ENCODE data around the gene SMAD4. TPM values are rescaled to one million over a fixed set of nuclear protein-coding genes. Genes with fewer than 3 reads are reported as not detected.
"Not testable (repeated sequence)": the region's sequence is repeated elsewhere in the genome, so short reads cannot be mapped to it uniquely, and the experiment has no call there.

SMAD4 gene
- polyA plus RNA-seq, 4 donors = 16.8 to 88.5 (median 19.7) TPM

GRCh38 chr18:51116996-51117395 lies 87.0 kb downstream of the SMAD4 start:
- not testable (repeated sequence) for H3K27ac ChIP-seq (ENCODE audit: low read depth in 1 of 3, low read length in 2 of 3); H3K27me3 ChIP-seq (ENCODE audit: control insufficient read depth in 3 of 3, insufficient read depth in 3 of 3, low read length in 3 of 3); H3K4me1 ChIP-seq (ENCODE audit: control insufficient read depth in 3 of 3, insufficient read depth in 2 of 3, low read depth in 1 of 3, low read length in 2 of 3); DNase-seq; FAIRE-seq; H3K4me3 ChIP-seq (ENCODE audit: low read depth in 1 of 3, low read length in 3 of 3); H3K36me3 ChIP-seq (ENCODE audit: control insufficient read depth in 3 of 3, insufficient read depth in 2 of 3, low read depth in 1 of 3, low read length in 3 of 3)
- H3K9me3 ChIP-seq (ENCODE audit: control insufficient read depth in 2 of 2, insufficient read depth in 1 of 2, low read depth in 1 of 2, low read length in 1 of 2) = peaks cover 0 to 15% of the 10 kb centered on the region in 2 donors
- WGBS, 3 donors = 94 to 97% (median 96%) methylated on average over 11 to 25 of the region's 25 CpGs

- not testable (repeated sequence) for H3K4me3 ChIP-seq (ENCODE audit: low read depth in 1 of 3, low read length in 3 of 3); DNase-seq; H3K4me1 ChIP-seq (ENCODE audit: control insufficient read depth in 3 of 3, insufficient read depth in 2 of 3, low read depth in 1 of 3, low read length in 2 of 3); H3K36me3 ChIP-seq (ENCODE audit: control insufficient read depth in 3 of 3, insufficient read depth in 2 of 3, low read depth in 1 of 3, low read length in 3 of 3); H3K9me3 ChIP-seq (ENCODE audit: control insufficient read depth in 2 of 2, insufficient read depth in 1 of 2, low read depth in 1 of 2, low read length in 1 of 2); FAIRE-seq; H3K27ac ChIP-seq (ENCODE audit: low read depth in 1 of 3, low read length in 2 of 3); H3K27me3 ChIP-seq (ENCODE audit: control insufficient read depth in 3 of 3, insufficient read depth in 3 of 3, low read length in 3 of 3)
- WGBS, 3 donors = 92 to 95% (median 92%) methylated on average over 11 of the region's 11 CpGs
These were observed 89.5 kb downstream of the SMAD4 start for GRCh38 chr18:51119561-51119960.

GRCh38 chr18:51119976-51120375 lies 90.0 kb downstream of the SMAD4 start:
- not testable (repeated sequence) for DNase-seq; H3K4me3 ChIP-seq (ENCODE audit: low read depth in 1 of 3, low read length in 3 of 3); FAIRE-seq; H3K4me1 ChIP-seq (ENCODE audit: control insufficient read depth in 3 of 3, insufficient read depth in 2 of 3, low read depth in 1 of 3, low read length in 2 of 3); H3K36me3 ChIP-seq (ENCODE audit: control insufficient read depth in 3 of 3, insufficient read depth in 2 of 3, low read depth in 1 of 3, low read length in 3 of 3); H3K27me3 ChIP-seq (ENCODE audit: control insufficient read depth in 3 of 3, insufficient read depth in 3 of 3, low read length in 3 of 3); H3K9me3 ChIP-seq (ENCODE audit: control insufficient read depth in 2 of 2, insufficient read depth in 1 of 2, low read depth in 1 of 2, low read length in 1 of 2); H3K27ac ChIP-seq (ENCODE audit: low read depth in 1 of 3, low read length in 2 of 3)
- WGBS, 3 donors = 96 to 97% (median 96%) methylated on average over 16 of the region's 16 CpGs

- Histone ChIP-seq H3K36me3 (ENCODE audit: control insufficient read depth in 3 of 3, insufficient read depth in 2 of 3, low read depth in 1 of 3, low read length in 3 of 3) (no peaks in the 10 kb centered on the region), H3K9me3 (ENCODE audit: control insufficient read depth in 2 of 2, insufficient read depth in 1 of 2, low read depth in 1 of 2, low read length in 1 of 2) (peaks cover 0 to 8% of the 10 kb centered on the region in 2 donors), H3K27me3 (ENCODE audit: control insufficient read depth in 3 of 3, insufficient read depth in 3 of 3, low read length in 3 of 3) (no peaks in the 10 kb centered on the region), H3K4me1 (ENCODE audit: control insufficient read depth in 3 of 3, insufficient read depth in 2 of 3, low read depth in 1 of 3, low read length in 2 of 3) (no peaks in the 10 kb centered on the region), H3K27ac (ENCODE audit: low read depth in 1 of 3, low read length in 2 of 3) (no peak overlapping the region), H3K4me3 (ENCODE audit: low read depth in 1 of 3, low read length in 3 of 3) (no peak overlapping the region)
- 96 to 98% (median 97%) methylated on average over 25 to 33 of the region's 33 CpGs for WGBS, 3 donors
- FAIRE-seq (no peak), DNase-seq (no peak)
These were observed 91.0 kb downstream of the SMAD4 start for GRCh38 chr18:51120809-51121596.

- Histone ChIP-seq H3K4me1 (ENCODE audit: control insufficient read depth in 3 of 3, insufficient read depth in 2 of 3, low read depth in 1 of 3, low read length in 2 of 3) (no peaks in the 10 kb centered on the region), H3K36me3 (ENCODE audit: control insufficient read depth in 3 of 3, insufficient read depth in 2 of 3, low read depth in 1 of 3, low read length in 3 of 3) (no peaks in the 10 kb centered on the region), H3K9me3 (ENCODE audit: control insufficient read depth in 2 of 2, insufficient read depth in 1 of 2, low read depth in 1 of 2, low read length in 1 of 2) (peaks cover 0 to 8% of the 10 kb centered on the region in 2 donors), H3K27me3 (ENCODE audit: control insufficient read depth in 3 of 3, insufficient read depth in 3 of 3, low read length in 3 of 3) (no peaks in the 10 kb centered on the region), H3K27ac (ENCODE audit: low read depth in 1 of 3, low read length in 2 of 3) (no peak overlapping the region), H3K4me3 (ENCODE audit: low read depth in 1 of 3, low read length in 3 of 3) (no peak overlapping the region)
- 87 to 95% (median 94%) methylated on average over 4 of the region's 4 CpGs for WGBS, 3 donors
- FAIRE-seq = no peak
- no peak for DNase-seq
These were observed 91.5 kb downstream of the SMAD4 start for GRCh38 chr18:51121597-51121857.

GRCh38 chr18:51122266-51123045 lies 92.4 kb downstream of the SMAD4 start:
- 87 to 92% (median 89%) methylated on average over 18 to 19 of the region's 19 CpGs for WGBS, 3 donors
- H3K27me3 ChIP-seq (ENCODE audit: control insufficient read depth in 3 of 3, insufficient read depth in 3 of 3, low read length in 3 of 3) = no peaks in the 10 kb centered on the region
- H3K9me3 ChIP-seq (ENCODE audit: control insufficient read depth in 2 of 2, insufficient read depth in 1 of 2, low read depth in 1 of 2, low read length in 1 of 2) = peaks cover 0 to 4% of the 10 kb centered on the region in 2 donors
- H3K36me3 ChIP-seq (ENCODE audit: control insufficient read depth in 3 of 3, insufficient read depth in 2 of 3, low read depth in 1 of 3, low read length in 3 of 3) = no peaks in the 10 kb centered on the region
- FAIRE-seq (no peak), DNase-seq (no peak)
- no peak overlapping the region for H3K27ac ChIP-seq (ENCODE audit: low read depth in 1 of 3, low read length in 2 of 3)
- no peak overlapping the region for H3K4me3 ChIP-seq (ENCODE audit: low read depth in 1 of 3, low read length in 3 of 3)
- no peaks in the 10 kb centered on the region for H3K4me1 ChIP-seq (ENCODE audit: control insufficient read depth in 3 of 3, insufficient read depth in 2 of 3, low read depth in 1 of 3, low read length in 2 of 3)

GRCh38 chr18:51123046-51123395 lies 93.0 kb downstream of the SMAD4 start:
- Histone ChIP-seq H3K27me3 (ENCODE audit: control insufficient read depth in 3 of 3, insufficient read depth in 3 of 3, low read length in 3 of 3) (no peaks in the 10 kb centered on the region), H3K36me3 (ENCODE audit: control insufficient read depth in 3 of 3, insufficient read depth in 2 of 3, low read depth in 1 of 3, low read length in 3 of 3) (no peaks in the 10 kb centered on the region), H3K4me1 (ENCODE audit: control insufficient read depth in 3 of 3, insufficient read depth in 2 of 3, low read depth in 1 of 3, low read length in 2 of 3) (no peaks in the 10 kb centered on the region), H3K27ac (ENCODE audit: low read depth in 1 of 3, low read length in 2 of 3) (no peak overlapping the region), H3K9me3 (ENCODE audit: control insufficient read depth in 2 of 2, insufficient read depth in 1 of 2, low read depth in 1 of 2, low read length in 1 of 2) (peaks cover 0 to 3% of the 10 kb centered on the region in 2 donors), H3K4me3 (ENCODE audit: low read depth in 1 of 3, low read length in 3 of 3) (no peak overlapping the region)
- no peak for FAIRE-seq
- no peak for DNase-seq
- 87 to 95% (median 92%) methylated on average over 7 of the region's 7 CpGs for WGBS, 3 donors

- H3K9me3 ChIP-seq (ENCODE audit: control insufficient read depth in 2 of 2, insufficient read depth in 1 of 2, low read depth in 1 of 2, low read length in 1 of 2) = peaks cover 0 to 3% of the 10 kb centered on the region in 2 donors
- FAIRE-seq = no peak
- DNase-seq = no peak
These were observed 93.5 kb downstream of the SMAD4 start for GRCh38 chr18:51123481-51123880.

More at GRCh38 chr18:51123481-51123880, 93.5 kb downstream of the SMAD4 start:
- Histone ChIP-seq H3K4me1 (ENCODE audit: control insufficient read depth in 3 of 3, insufficient read depth in 2 of 3, low read depth in 1 of 3, low read length in 2 of 3) (no peaks in the 10 kb centered on the region), H3K4me3 (ENCODE audit: low read depth in 1 of 3, low read length in 3 of 3) (no peak overlapping the region), H3K36me3 (ENCODE audit: control insufficient read depth in 3 of 3, insufficient read depth in 2 of 3, low read depth in 1 of 3, low read length in 3 of 3) (no peaks in the 10 kb centered on the region), H3K27me3 (ENCODE audit: control insufficient read depth in 3 of 3, insufficient read depth in 3 of 3, low read length in 3 of 3) (no peaks in the 10 kb centered on the region), H3K27ac (ENCODE audit: low read depth in 1 of 3, low read length in 2 of 3) (no peak overlapping the region)
- 88 to 89% (median 89%) methylated on average over 10 of the region's 10 CpGs for WGBS, 3 donors

Data from small intestine (tissue), 7 donors.